Ammon's horn (tissue), 1 donor: ENCODE measurements around the gene FRMD6.
A peak's percentile ranks its signal among the peaks of the same experiment; 100 is the strongest.

Source experiments
- DNase-seq: peaks from one replicate; pipeline ENCODE4 v3.0.0-alpha.2; 2016; ENCODE audit warnings: low spot score

FRMD6 gene

DNA sequence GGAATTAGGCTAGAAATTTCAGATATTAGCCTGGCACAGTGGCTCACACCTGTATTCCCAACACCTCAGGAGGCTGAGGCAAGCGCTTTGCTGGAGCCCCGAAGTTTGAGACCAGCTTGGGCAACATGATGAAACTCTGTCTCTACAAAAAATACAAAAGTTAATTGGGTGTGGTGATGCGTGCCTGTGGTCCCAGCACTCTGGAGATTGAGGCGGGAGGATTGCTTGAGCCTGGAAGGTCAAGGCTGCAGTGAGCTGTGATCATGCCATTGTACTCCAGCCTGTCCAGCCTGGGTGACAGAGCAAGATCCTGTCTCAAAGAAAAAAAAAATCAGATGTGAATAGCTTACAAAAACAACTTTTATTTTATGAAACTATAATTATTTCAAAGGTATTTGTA lies 15.1 kb downstream of the FRMD6 start:
- no peak for DNase-seq

DNA sequence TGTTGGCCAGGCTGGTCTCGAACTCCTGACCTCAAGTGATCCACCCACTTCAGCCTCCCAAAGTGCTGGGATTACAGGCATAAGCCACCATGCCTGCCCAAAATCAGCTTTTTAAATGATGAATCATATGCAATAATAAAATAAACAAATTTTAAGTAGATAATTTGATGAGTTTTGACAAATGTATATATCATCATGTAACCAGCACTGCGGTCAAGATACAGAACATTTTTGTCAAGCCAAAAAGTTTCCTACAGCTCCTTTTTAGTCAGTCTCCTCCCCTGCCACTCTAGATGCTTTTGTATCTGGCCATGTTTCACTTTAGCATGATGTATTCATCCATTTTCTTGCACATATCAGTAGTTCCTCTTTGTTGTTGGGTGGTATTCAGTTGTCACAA lies 17.2 kb downstream of the FRMD6 start:
- no peak for DNase-seq

DNA sequence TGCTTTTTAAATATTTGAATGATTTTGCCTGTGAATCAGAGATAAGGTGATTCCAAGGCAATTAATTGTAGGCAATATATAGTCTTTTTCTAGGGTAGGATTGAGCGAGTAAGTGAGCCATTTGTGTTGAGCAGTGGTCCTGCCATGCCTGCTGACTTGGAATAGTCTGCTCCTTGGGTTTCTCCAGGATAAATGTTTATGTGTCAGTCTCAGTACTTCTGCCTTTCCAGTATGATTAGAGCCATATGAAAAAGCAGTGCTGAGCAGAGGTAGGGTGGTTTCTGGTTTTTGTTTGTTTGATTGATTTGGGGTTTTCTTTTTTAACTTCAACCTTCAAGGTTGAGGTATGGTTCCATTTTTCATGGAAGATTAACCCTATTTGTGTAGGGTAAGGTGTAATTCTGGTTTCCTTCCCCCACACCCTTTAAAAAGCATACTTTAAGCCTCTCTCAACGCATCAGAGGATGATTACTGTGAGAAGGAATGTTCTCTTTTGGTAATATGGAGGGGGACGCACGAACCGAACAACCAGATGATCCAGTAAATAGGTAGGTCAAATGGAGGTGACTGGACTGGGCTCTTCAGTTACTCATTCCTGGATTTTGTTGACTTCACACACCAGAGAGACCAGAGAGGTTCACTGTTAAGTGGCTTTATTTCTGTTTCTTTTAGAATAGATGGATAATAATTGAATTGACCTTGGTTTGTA lies 22.7 kb downstream of the FRMD6 start:
- no peak for DNase-seq

DNA sequence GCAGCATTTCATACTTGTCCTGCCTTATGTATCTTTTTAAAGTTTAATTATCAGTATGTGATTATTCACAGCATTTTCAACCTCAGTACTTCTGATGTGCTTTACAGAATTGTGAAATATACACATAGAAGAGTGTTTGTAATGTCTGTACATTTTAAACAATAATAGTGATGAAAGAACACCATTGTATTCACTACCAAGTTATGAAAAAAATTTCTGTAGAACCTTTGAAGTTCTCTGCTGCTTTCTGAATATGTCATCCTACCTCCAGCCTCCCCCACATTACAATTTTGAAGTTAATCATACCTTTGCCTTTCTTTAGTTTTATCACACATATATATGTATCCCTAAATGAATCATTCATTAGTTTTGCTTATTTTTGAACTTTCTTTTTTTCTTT lies 24.8 kb downstream of the FRMD6 start:
- DNase-seq = no peak

GRCh38 chr14:51677266-51677665 lies 25.6 kb downstream of the FRMD6 start:
- DNase-seq = peak; percentile 47

DNA sequence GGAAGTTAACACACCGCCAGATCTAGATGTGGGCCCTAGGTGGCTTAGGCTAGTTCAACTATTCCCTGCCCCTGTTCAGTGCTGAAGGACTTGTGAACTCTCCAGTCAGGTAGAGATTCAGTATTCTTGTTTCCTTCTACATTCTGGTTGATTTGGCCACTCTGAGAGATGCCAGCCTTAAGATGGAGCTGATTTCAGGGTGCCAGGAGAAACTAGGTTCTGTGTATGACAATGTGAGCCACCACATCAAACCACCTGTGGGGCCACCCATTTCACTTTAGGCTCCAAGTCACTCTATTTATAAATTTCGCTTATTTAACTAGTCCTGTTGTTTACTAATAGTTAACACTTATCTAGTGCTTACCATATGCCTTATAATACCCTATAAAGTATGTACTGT lies 26.0 kb downstream of the FRMD6 start:
- no peak for DNase-seq

DNA sequence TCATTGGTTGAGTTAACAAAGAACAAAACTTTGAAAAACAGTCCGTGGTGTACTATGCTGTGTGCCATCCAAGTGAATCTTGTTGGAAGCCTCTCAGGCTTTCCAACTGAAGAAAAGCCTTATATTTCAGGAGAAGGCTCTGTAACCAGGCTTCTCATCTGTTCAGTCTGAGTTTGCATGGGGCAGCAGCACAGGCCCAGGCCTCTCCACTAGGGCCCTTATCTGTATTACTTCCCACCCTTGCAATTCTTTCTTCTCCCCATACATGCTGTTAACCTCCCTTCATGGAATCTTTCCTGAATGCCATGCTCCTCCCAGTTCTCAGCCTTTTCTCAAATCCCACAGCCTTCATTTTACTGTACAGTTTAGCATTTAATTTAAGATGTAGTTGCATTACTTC lies 28.3 kb downstream of the FRMD6 start:
- no peak for DNase-seq

- no peak for DNase-seq
Observed at GRCh38 chr14:51681411-51681810, 29.7 kb downstream of the FRMD6 start.

DNA sequence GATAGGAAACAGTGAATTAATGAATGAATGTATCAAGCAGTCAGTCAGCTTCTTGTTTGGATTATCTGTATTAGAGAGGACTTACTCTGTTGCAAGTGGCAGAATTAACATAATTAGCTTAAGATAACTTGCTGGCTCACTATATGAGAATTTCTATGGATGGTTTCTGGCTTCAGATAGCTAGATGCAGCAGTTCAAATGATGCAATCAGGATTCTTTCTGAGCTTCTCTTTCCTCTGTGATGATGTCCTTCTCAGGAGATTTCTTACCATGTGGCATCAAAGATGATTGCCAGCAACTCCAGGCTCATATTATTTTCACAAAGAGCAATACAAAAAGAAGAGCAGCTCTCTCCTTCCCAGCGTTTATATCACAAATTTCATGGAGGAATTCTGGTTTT lies 30.7 kb downstream of the FRMD6 start:
- no peak for DNase-seq

DNA sequence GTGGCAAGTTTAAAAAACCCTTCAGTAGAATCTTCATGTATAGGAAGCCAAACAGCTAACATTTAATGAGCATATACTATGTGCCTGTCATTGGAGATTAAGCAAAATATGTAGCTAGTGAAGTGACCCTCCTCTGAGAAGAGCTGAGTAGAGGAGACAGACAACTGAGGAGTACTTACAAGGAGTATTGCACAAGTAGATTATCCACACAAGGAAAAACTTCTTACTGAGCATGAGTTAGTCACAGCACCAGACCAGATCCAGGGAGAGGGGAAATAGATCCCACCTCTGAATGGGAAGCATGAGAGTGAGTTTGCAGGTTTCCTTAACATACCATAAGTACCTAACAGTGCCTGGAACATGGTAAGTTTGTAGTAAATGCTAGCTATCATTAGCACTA lies 33.0 kb downstream of the FRMD6 start:
- DNase-seq = no peak

- no peak for DNase-seq
Observed at GRCh38 chr14:51691176-51691575, 39.5 kb downstream of the FRMD6 start.

- DNase-seq = no peak
Observed at GRCh38 chr14:51692646-51693045, 40.9 kb downstream of the FRMD6 start.

GRCh38 chr14:51697848-51698247 lies 46.1 kb downstream of the FRMD6 start:
- no peak for DNase-seq

DNA sequence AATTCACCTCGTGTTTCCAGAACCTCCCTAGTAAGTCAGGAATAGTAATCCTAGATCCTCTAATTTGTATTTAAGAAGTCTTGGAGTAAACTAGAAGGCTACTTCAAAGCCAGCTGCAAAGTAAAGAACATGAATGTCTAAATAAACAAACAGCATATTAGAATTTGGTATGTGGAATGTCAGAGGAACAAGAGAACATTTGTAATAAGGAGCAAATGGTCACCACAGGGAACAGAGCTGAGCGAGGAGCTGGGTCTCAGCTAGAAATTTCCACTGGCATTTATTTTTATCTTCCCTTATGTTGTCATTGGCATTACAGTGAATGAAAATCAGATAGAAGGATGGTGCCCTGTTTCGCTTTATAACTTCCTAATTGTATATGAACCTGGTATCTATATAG lies 50.2 kb downstream of the FRMD6 start:
- no peak for DNase-seq

GRCh38 chr14:51703787-51704186 lies 52.1 kb downstream of the FRMD6 start:
- DNase-seq = no peak

DNA sequence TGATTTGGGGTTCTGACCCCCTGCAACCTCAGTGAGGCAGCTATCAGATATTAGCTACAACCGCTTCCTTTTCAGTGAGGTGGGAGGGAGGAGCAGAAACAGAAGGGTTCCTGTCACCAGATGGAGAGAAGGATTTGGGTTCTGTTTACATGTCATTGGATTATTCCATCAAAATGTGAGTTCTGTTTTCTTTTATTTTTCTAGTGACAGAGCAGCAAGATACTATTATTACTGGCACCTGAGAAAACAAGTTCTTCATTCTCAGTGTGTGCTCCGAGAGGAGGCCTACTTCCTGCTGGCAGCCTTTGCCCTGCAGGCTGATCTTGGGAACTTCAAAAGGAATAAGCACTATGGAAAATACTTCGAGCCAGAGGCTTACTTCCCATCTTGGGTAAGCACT lies 52.8 kb downstream of the FRMD6 start:
- peak; percentile 23 for DNase-seq

- no peak for DNase-seq
Observed at GRCh38 chr14:51707327-51707726, 55.6 kb downstream of the FRMD6 start.

DNA sequence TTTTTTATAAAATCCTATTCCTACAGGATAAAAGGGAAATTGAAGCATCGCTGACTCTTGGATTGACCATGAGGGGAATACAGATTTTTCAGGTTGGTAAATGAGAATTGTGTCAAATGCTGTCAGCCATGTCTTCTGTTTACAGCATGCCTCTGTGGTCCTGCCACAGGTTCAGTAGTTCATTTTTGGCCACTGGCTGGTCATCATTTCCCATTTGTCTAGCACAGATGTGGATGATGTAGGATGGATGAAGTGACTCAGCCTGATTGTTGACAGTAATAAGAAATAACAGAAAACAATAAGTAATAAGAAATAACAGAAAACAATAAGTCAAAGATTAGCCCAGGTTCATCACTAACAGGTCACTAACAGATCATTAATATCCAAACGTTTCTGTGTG lies 59.8 kb downstream of the FRMD6 start:
- DNase-seq = no peak

DNA sequence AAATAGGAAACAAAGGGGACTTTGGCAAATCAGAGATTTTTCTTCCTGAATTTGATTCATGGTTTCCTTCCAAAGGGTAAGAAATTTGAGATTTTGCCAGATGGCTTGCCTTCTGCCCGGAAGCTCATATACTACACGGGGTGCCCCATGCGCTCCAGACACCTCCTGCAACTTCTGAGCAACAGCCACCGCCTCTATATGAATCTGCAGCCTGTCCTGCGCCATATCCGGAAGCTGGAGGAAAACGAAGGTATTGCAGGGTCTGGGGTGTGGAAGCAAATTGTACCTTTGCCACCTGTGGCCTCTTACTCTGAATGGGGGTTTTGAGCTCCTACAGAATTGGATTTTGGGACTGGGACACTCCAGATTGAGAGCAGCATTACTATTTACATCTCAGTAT lies 63.5 kb downstream of the FRMD6 start:
- DNase-seq = no peak

DNA sequence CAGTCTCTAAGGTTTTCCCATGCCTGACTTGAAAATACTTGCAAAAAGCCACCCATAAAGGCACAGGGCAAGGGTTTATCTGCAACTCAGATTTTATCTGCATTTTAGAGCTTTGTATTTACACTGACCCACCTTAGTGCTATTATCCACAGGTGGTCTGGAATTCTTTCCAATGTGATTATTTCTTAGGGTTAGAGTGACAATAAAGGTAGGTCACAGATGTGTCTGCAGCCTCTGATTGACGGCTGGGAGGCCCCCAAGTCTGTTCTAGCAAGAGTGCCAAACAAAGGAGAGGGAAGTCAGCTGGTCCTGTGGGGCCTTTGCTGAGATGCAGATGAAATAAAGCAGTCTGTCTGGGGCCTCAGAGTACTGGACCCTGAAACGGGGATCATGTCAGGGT lies 64.0 kb downstream of the FRMD6 start:
- DNase-seq = no peak

DNA sequence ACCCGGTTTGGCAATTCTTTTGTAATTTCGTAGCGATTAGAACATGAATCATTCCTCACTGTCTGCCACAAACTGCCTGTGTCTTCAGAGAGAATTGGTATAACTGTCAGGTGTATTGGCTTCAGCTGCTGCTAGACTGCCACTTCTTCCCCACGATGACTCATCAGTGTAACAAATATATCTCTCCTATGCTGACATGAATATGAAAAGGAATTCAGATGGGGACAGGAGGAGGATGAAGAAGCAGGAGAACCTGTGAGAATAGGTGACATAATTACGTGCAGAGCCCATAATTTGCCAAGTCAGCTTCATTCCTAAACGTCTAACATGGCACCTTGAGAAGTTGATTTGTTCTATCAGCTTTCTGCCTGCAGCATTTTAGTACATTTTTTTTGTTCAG lies 64.9 kb downstream of the FRMD6 start:
- DNase-seq = no peak

- no peak for DNase-seq
Observed at GRCh38 chr14:51717766-51718165, 66.1 kb downstream of the FRMD6 start.

GRCh38 chr14:51719955-51720354 lies 68.2 kb downstream of the FRMD6 start:
- DNase-seq = no peak

DNA sequence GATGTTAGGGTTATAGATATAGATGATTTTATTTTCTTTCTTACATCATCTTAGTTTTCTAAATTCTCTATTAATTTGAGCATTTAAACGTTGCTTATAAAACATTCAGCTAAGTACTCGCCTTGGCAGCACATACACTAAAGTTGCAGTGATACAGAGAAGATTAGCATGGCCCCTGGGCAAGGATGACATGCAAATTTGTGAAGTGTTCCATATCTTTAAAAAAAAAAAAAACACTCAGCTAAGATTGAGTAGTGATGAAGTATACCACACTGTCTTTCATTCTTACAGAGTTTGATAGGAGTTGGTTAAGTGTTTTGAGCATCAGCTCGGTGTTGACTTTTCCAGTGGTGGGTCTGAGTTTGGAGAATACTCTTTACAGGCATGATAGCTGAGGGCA lies 72.3 kb downstream of the FRMD6 start:
- DNase-seq = no peak

GRCh38 chr14:51724650-51725049 lies 72.9 kb downstream of the FRMD6 start:
- no peak for DNase-seq
